Smooth muscle cell (in vitro differentiated cells): ENCODE measurements around the gene EPGN. TPM values are rescaled to one million over a fixed set of nuclear protein-coding genes. Genes with fewer than 3 reads are reported as not detected.

ENCODE experiments used
- DNase-seq: peaks from one replicate; lab custom pipeline; 2025; ENCODE audit not compliant: unreplicated experiment; lab: John Stamatoyannopoulos, UW
- H2AFZ ChIP-seq: fragments of 200-600 bp; sonication (generic); 2 replicates; pipeline ENCODE4 v1.6.0; 2016; ENCODE audit warnings: antibody characterized with exemption, low read depth, mild to moderate bottlenecking
- H3F3A ChIP-seq: fragments of 200-600 bp; sonication (generic); 2 replicates; pipeline ENCODE4 v1.6.0; 2017; ENCODE audit warnings: antibody characterized with exemption, low read depth
- H3K27ac ChIP-seq: fragments of 200-600 bp; sonication (generic); 2 replicates; pipeline ENCODE4 v1.5.1; 2016; ENCODE audit warnings: low read depth, mild to moderate bottlenecking
- H3K27me3 ChIP-seq: fragments of 200-600 bp; sonication (generic); 2 replicates; pipeline ENCODE4 v1.6.1; 2016; ENCODE audit warnings: low read depth, mild to moderate bottlenecking
- H3K36me3 ChIP-seq: fragments of 200-600 bp; sonication (generic); 2 replicates; pipeline ENCODE4 v1.5.1; 2016; ENCODE audit warnings: low read depth
- H3K4me1 ChIP-seq: fragments of 200-600 bp; sonication (generic); 2 replicates; pipeline ENCODE4 v1.5.1; 2016; ENCODE audit warnings: low read depth
- H3K4me2 ChIP-seq: fragments of 200-600 bp; sonication (generic); 2 replicates; pipeline ENCODE4 v1.6.0; 2016; ENCODE audit warnings: mild to moderate bottlenecking
- H3K4me3 ChIP-seq: fragments of 200-600 bp; sonication (generic); 2 replicates; pipeline ENCODE4 v1.5.1; 2016; ENCODE audit warnings: mild to moderate bottlenecking
- H3K79me2 ChIP-seq: fragments of 200-600 bp; sonication (generic); 2 replicates; pipeline ENCODE4 v1.6.0; 2016; ENCODE audit warnings: low read depth, mild to moderate bottlenecking
- H3K9ac ChIP-seq: fragments of 200-600 bp; sonication (generic); 2 replicates; pipeline ENCODE4 v1.6.0; 2016; ENCODE audit warnings: low read depth
- H3K9me3 ChIP-seq: fragments of 200-600 bp; sonication (generic); replicated peaks from 2 replicates; pipeline ENCODE4 v1.5.1; 2016; ENCODE audit warnings: low read depth
- H4K20me1 ChIP-seq: fragments of 200-600 bp; sonication (generic); 2 replicates; pipeline ENCODE4 v1.6.0; 2016; ENCODE audit warnings: low read depth
- WGBS: methylation state at CpG from one replicate; pipeline ENCODE4 v1.1.7; 2016; ENCODE audit warnings: low lambda C conversion rate; 5-methylcytosine and 5-hydroxymethylcytosine counted together
- polyA plus RNA-seq: library from polyadenylated mRNA; unstranded; fragments of >200 nt; fragmentation: Nextera tagmentation; extraction: Ambion mirVana; gene quantifications from 2 replicates; pipeline ENCODE4 v1.2.1, GENCODE V29; 2016
- total RNA-seq: library from RNA; depleted of rRNA; stranded (reverse); fragments of >200 nt; gene quantifications from 2 replicates; pipeline ENCODE4 v1.2.3, GENCODE V29; 2014
- TF ChIP-seq, protein P1 (sequence below): fragments of 200-600 bp; sonication (generic); IDR thresholded peaks from 2 replicates; pipeline ENCODE4 v1.5.1; 2017; ENCODE audit warnings: borderline replicate concordance, mild to moderate bottlenecking, antibody characterized with exemption; ENCODE audit not compliant: insufficient read depth, poor library complexity, severe bottlenecking

The EPGN gene
- total and polyA plus RNA-seq, 2 experiments from 2014 or later: 1.6 to 31.8 TPM

DNA sequence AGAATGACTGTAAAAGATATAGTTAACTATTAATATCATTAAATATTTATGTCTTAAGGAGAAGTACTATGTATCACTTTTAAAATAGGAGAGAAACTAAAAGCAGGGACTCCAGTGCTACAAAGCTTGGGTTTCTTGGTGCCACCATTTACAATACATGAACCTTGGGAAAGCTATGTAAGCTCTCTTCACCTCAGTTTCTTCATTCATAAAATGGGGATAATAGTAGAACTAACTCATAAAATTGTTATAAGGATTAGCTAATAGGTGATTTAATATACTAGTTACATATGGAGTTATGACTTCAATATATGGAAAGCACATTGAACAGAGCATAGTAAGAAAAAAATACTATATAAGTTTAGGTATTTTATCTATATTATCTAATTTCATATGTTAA, 23.7 kb downstream of the EPGN start:
- no peak overlapping the region for H2AFZ ChIP-seq
- no peak overlapping the region for H3K4me3 ChIP-seq
- DNase-seq: no peak
- H3F3A ChIP-seq: no peaks in the 10 kb centered on the region
- H3K79me2 ChIP-seq: no peaks in the 10 kb centered on the region
- no peak overlapping the region for H3K27ac ChIP-seq
- H4K20me1 ChIP-seq: no peaks in the 10 kb centered on the region
- TF ChIP-seq, protein P1, sequence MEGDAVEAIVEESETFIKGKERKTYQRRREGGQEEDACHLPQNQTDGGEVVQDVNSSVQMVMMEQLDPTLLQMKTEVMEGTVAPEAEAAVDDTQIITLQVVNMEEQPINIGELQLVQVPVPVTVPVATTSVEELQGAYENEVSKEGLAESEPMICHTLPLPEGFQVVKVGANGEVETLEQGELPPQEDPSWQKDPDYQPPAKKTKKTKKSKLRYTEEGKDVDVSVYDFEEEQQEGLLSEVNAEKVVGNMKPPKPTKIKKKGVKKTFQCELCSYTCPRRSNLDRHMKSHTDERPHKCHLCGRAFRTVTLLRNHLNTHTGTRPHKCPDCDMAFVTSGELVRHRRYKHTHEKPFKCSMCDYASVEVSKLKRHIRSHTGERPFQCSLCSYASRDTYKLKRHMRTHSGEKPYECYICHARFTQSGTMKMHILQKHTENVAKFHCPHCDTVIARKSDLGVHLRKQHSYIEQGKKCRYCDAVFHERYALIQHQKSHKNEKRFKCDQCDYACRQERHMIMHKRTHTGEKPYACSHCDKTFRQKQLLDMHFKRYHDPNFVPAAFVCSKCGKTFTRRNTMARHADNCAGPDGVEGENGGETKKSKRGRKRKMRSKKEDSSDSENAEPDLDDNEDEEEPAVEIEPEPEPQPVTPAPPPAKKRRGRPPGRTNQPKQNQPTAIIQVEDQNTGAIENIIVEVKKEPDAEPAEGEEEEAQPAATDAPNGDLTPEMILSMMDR: no peak
- H3K27me3 ChIP-seq: no peaks in the 10 kb centered on the region
- H3K4me2 ChIP-seq: no peak overlapping the region
- no peaks in the 10 kb centered on the region for H3K36me3 ChIP-seq
- no peaks in the 10 kb centered on the region for H3K9me3 ChIP-seq
- no peak overlapping the region for H3K9ac ChIP-seq
- no peaks in the 10 kb centered on the region for H3K4me1 ChIP-seq

DNA sequence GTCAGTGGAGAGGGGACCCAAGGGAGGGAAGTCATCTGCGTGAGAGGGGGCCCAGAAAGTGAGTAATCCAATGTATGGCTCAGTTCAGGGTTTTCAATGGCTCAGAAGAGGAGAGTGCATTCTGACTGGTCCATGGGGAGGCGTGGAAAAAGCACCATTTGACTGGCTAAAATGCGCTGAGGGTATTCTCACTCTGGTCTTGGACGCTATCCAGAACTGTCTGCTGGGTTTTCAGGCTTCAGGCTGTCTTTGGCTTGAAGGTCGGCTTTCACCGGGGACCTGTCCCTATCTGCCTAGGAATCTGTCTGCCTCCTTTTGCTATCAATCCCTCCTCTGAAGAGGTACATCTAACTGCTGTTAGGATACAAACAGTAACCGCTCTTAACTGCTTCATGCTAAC, 26.4 kb downstream of the EPGN start:
- 72% methylated on average over 7 of the region's 7 CpGs for WGBS
- no peak overlapping the region for H2AFZ ChIP-seq
- DNase-seq: no peak
- no peaks in the 10 kb centered on the region for H3F3A ChIP-seq
- no peak overlapping the region for H3K4me2 ChIP-seq
- H3K4me3 ChIP-seq: no peak overlapping the region
- H3K27ac ChIP-seq: no peak overlapping the region
- H3K36me3 ChIP-seq: no peaks in the 10 kb centered on the region
- no peaks in the 10 kb centered on the region for H3K4me1 ChIP-seq
- no peaks in the 10 kb centered on the region for H4K20me1 ChIP-seq
- TF ChIP-seq, protein P1: no peak
- H3K79me2 ChIP-seq: no peaks in the 10 kb centered on the region
- no peaks in the 10 kb centered on the region for H3K27me3 ChIP-seq
- H3K9me3 ChIP-seq: no peaks in the 10 kb centered on the region
- H3K9ac ChIP-seq: no peak overlapping the region

DNA sequence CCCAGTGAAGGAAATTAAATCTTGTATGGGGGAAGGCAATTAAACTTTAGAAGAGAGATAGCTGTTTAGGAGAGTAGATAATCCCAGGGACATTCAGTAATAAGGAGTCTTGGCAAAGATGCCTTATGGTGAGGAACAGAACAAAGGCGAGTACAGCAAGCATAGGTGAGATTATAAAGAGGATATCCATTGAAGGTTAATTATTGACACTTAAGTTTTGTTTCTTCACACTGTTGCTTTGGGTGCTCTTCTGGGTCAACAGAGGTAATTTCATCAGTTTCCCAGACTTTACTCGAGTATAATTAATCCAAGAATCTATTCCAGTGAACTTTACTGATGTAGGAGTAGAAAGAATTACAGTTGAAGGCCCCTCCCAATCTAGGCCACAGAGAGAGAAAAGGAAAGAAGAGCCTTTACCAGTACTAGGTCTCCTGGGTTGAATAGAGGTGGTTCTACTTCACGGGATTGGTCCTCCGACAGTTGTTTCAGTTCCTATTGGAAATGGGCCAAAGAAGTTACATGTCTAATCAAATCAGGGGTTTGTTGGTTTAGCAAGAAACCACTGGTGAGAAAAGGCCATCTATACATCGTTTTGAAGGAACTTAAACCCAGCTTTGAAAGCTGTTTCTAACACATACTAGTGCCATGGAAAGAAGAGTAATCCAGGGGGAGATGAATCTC, 27.2 kb downstream of the EPGN start:
- DNase-seq: no peak
- H3K27ac ChIP-seq: no peak overlapping the region
- no peaks in the 10 kb centered on the region for H3K27me3 ChIP-seq
- no peak overlapping the region for H2AFZ ChIP-seq
- H3K4me2 ChIP-seq: no peak overlapping the region
- no peaks in the 10 kb centered on the region for H3F3A ChIP-seq
- TF ChIP-seq, protein P1: no peak
- H3K9ac ChIP-seq: no peak overlapping the region
- H4K20me1 ChIP-seq: no peaks in the 10 kb centered on the region
- no peak overlapping the region for H3K4me3 ChIP-seq
- WGBS: 82% methylated on average over 5 of the region's 5 CpGs
- H3K9me3 ChIP-seq: no peaks in the 10 kb centered on the region
- H3K79me2 ChIP-seq: no peaks in the 10 kb centered on the region
- no peaks in the 10 kb centered on the region for H3K4me1 ChIP-seq
- no peaks in the 10 kb centered on the region for H3K36me3 ChIP-seq

DNA sequence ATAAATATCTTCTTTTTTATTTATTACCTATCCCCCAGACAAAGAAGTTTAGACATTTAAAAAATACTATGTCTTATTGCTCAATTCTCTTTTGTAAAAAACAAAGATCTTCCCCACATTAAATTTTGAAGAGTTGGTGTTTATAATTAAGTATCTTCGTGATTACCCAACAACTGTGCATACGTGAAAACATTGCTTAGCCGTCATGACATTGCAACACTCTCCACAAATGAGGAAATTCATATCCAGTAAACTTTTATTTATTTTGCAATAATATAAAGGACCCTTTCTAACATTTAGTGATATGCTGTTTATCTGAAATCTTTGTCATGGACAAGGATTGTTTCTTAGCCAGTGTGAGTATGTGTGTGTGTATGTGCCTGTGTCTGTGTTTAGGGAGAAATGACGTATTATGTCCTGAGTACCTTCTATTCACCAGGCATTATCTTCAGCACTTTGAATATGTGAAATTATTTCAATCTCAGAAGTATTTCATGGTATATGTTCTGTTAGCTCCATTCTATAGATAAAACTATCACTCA, 30.6 kb downstream of the EPGN start:
- Histone ChIP-seq H3K36me3 (no peaks in the 10 kb centered on the region), H3K9ac (no peak overlapping the region), H3K4me3 (no peak overlapping the region), H3K27ac (no peak overlapping the region), H3F3A (no peaks in the 10 kb centered on the region), H3K4me2 (no peak overlapping the region), H3K4me1 (no peaks in the 10 kb centered on the region), H3K27me3 (no peaks in the 10 kb centered on the region), H3K9me3 (no peaks in the 10 kb centered on the region), H4K20me1 (no peaks in the 10 kb centered on the region), H3K79me2 (no peaks in the 10 kb centered on the region), H2AFZ (no peak overlapping the region)
- no peak for DNase-seq
- TF ChIP-seq, protein P1: no peak
- WGBS: 89% methylated on average over 4 of the region's 4 CpGs
